GM15510 (cell line): ENCODE data around the gene PAPSS1.

Experiments used
- POLR2A ChIP-seq: IDR thresholded peaks from 3 replicates; pipeline ENCODE4 v1.6.1; 2011; ENCODE audit warnings: borderline replicate concordance; ENCODE audit not compliant: insufficient read length; ENCODE audit errors: extremely low read depth

Gene PAPSS1

GRCh38 chr4:107699466-107700206 lies 20.4 kb downstream of the PAPSS1 start:
- TF ChIP-seq POLR2A = no peak

GRCh38 chr4:107693132-107693531 lies 26.9 kb downstream of the PAPSS1 start:
- no peak for TF ChIP-seq POLR2A

- no peak for TF ChIP-seq POLR2A
These were observed 27.8 kb downstream of the PAPSS1 start for GRCh38 chr4:107692202-107692601.

GRCh38 chr4:107691378-107691777 lies 28.7 kb downstream of the PAPSS1 start:
- TF ChIP-seq POLR2A = no peak

- TF ChIP-seq POLR2A = no peak
These were observed 30.0 kb downstream of the PAPSS1 start for GRCh38 chr4:107689912-107690587.

- no peak for TF ChIP-seq POLR2A
These were observed 31.6 kb downstream of the PAPSS1 start for GRCh38 chr4:107688421-107688820.

- TF ChIP-seq POLR2A = no peak
These were observed 34.3 kb downstream of the PAPSS1 start for GRCh38 chr4:107685740-107686139.

- TF ChIP-seq POLR2A = no peak
These were observed 36.2 kb downstream of the PAPSS1 start for GRCh38 chr4:107683873-107684272.

GRCh38 chr4:107682306-107682705 lies 37.7 kb downstream of the PAPSS1 start:
- TF ChIP-seq POLR2A = no peak

GRCh38 chr4:107669068-107669467 lies 51.0 kb downstream of the PAPSS1 start:
- no peak for TF ChIP-seq POLR2A

- TF ChIP-seq POLR2A = no peak
These were observed 53.9 kb downstream of the PAPSS1 start for GRCh38 chr4:107666134-107666533.

GRCh38 chr4:107665001-107665400 lies 55.0 kb downstream of the PAPSS1 start:
- TF ChIP-seq POLR2A = no peak

GRCh38 chr4:107658400-107659336 lies 61.4 kb downstream of the PAPSS1 start:
- TF ChIP-seq POLR2A = no peak

GRCh38 chr4:107655289-107655688 lies 64.7 kb downstream of the PAPSS1 start:
- TF ChIP-seq POLR2A = no peak

- no peak for TF ChIP-seq POLR2A
These were observed 65.3 kb downstream of the PAPSS1 start for GRCh38 chr4:107654694-107655093.

- no peak for TF ChIP-seq POLR2A
These were observed 69.8 kb downstream of the PAPSS1 start for GRCh38 chr4:107650251-107650650.
